Smooth muscle cell (in vitro differentiated cells): Measurements from ENCODE around the gene PHLDB2. TPM values are rescaled to one million over a fixed set of nuclear protein-coding genes. Genes with fewer than 3 reads are reported as not detected.

Experiments
- DNase-seq: peaks from one replicate; lab custom pipeline; 2025; ENCODE audit not compliant: unreplicated experiment; lab: John Stamatoyannopoulos, UW
- H2AFZ ChIP-seq: fragments of 200-600 bp; sonication (generic); 2 replicates; pipeline ENCODE4 v1.6.0; 2016; ENCODE audit warnings: antibody characterized with exemption, low read depth, mild to moderate bottlenecking
- H3F3A ChIP-seq: fragments of 200-600 bp; sonication (generic); 2 replicates; pipeline ENCODE4 v1.6.0; 2017; ENCODE audit warnings: antibody characterized with exemption, low read depth
- H3K27ac ChIP-seq: fragments of 200-600 bp; sonication (generic); 2 replicates; pipeline ENCODE4 v1.5.1; 2016; ENCODE audit warnings: low read depth, mild to moderate bottlenecking
- H3K27me3 ChIP-seq: fragments of 200-600 bp; sonication (generic); 2 replicates; pipeline ENCODE4 v1.6.1; 2016; ENCODE audit warnings: low read depth, mild to moderate bottlenecking
- H3K36me3 ChIP-seq: fragments of 200-600 bp; sonication (generic); 2 replicates; pipeline ENCODE4 v1.5.1; 2016; ENCODE audit warnings: low read depth
- H3K4me1 ChIP-seq: fragments of 200-600 bp; sonication (generic); 2 replicates; pipeline ENCODE4 v1.5.1; 2016; ENCODE audit warnings: low read depth
- H3K4me2 ChIP-seq: fragments of 200-600 bp; sonication (generic); 2 replicates; pipeline ENCODE4 v1.6.0; 2016; ENCODE audit warnings: mild to moderate bottlenecking
- H3K4me3 ChIP-seq: fragments of 200-600 bp; sonication (generic); 2 replicates; pipeline ENCODE4 v1.5.1; 2016; ENCODE audit warnings: mild to moderate bottlenecking
- H3K79me2 ChIP-seq: fragments of 200-600 bp; sonication (generic); 2 replicates; pipeline ENCODE4 v1.6.0; 2016; ENCODE audit warnings: low read depth, mild to moderate bottlenecking
- H3K9ac ChIP-seq: fragments of 200-600 bp; sonication (generic); 2 replicates; pipeline ENCODE4 v1.6.0; 2016; ENCODE audit warnings: low read depth
- H3K9me3 ChIP-seq: fragments of 200-600 bp; sonication (generic); replicated peaks from 2 replicates; pipeline ENCODE4 v1.5.1; 2016; ENCODE audit warnings: low read depth
- H4K20me1 ChIP-seq: fragments of 200-600 bp; sonication (generic); 2 replicates; pipeline ENCODE4 v1.6.0; 2016; ENCODE audit warnings: low read depth
- WGBS: methylation state at CpG from one replicate; pipeline ENCODE4 v1.1.7; 2016; ENCODE audit warnings: low lambda C conversion rate; 5-methylcytosine and 5-hydroxymethylcytosine counted together
- polyA plus RNA-seq: library from polyadenylated mRNA; unstranded; fragments of >200 nt; fragmentation: Nextera tagmentation; extraction: Ambion mirVana; gene quantifications from 2 replicates; pipeline ENCODE4 v1.2.1, GENCODE V29; 2016
- total RNA-seq: library from RNA; depleted of rRNA; stranded (reverse); fragments of >200 nt; gene quantifications from 2 replicates; pipeline ENCODE4 v1.2.3, GENCODE V29; 2014
- TF ChIP-seq, protein P1 (sequence below): fragments of 200-600 bp; sonication (generic); IDR thresholded peaks from 2 replicates; pipeline ENCODE4 v1.5.1; 2017; ENCODE audit warnings: borderline replicate concordance, mild to moderate bottlenecking, antibody characterized with exemption; ENCODE audit not compliant: insufficient read depth, poor library complexity, severe bottlenecking

Gene PHLDB2
- total and polyA plus RNA-seq, 2 experiments from 2014 or later = 40.5 to 79.7 TPM

DNA sequence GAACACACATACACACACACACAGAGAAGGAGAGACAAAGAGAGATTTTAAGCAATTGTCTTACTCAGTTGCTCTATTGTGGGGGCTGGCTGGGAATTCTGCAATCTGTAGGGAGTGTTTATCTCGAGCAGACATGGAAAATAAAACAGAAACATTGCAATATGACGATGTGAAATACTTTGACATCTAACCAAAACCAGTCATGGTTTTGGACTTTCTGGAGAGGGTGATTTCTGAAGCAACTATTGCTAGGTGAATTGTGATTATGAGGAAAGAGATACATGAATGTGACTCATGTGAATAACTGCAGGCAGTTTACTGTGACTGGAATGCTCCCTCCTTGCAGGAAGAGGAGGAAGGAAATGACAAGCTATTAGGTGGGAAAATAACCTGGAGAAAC, 12.3 kb upstream of the PHLDB2 start:
- H3K4me1 ChIP-seq = peaks cover 6% of the 10 kb centered on the region
- TF ChIP-seq, protein P1, sequence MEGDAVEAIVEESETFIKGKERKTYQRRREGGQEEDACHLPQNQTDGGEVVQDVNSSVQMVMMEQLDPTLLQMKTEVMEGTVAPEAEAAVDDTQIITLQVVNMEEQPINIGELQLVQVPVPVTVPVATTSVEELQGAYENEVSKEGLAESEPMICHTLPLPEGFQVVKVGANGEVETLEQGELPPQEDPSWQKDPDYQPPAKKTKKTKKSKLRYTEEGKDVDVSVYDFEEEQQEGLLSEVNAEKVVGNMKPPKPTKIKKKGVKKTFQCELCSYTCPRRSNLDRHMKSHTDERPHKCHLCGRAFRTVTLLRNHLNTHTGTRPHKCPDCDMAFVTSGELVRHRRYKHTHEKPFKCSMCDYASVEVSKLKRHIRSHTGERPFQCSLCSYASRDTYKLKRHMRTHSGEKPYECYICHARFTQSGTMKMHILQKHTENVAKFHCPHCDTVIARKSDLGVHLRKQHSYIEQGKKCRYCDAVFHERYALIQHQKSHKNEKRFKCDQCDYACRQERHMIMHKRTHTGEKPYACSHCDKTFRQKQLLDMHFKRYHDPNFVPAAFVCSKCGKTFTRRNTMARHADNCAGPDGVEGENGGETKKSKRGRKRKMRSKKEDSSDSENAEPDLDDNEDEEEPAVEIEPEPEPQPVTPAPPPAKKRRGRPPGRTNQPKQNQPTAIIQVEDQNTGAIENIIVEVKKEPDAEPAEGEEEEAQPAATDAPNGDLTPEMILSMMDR = no peak
- peak overlapping the region; percentile 15 for H3K4me2 ChIP-seq
- H3K4me3 ChIP-seq = no peak overlapping the region
- H3K27ac ChIP-seq = peak overlapping the region; percentile 70
- H3K36me3 ChIP-seq = no peaks in the 10 kb centered on the region
- 16% methylated on average over 2 of the region's 2 CpGs for WGBS
- DNase-seq = no peak
- H2AFZ ChIP-seq = no peak overlapping the region
- H3K27me3 ChIP-seq = no peaks in the 10 kb centered on the region
- no peak overlapping the region for H3K9ac ChIP-seq
- H4K20me1 ChIP-seq = no peaks in the 10 kb centered on the region
- H3K79me2 ChIP-seq = no peaks in the 10 kb centered on the region
- peaks cover 15% of the 10 kb centered on the region for H3F3A ChIP-seq
- no peaks in the 10 kb centered on the region for H3K9me3 ChIP-seq

DNA sequence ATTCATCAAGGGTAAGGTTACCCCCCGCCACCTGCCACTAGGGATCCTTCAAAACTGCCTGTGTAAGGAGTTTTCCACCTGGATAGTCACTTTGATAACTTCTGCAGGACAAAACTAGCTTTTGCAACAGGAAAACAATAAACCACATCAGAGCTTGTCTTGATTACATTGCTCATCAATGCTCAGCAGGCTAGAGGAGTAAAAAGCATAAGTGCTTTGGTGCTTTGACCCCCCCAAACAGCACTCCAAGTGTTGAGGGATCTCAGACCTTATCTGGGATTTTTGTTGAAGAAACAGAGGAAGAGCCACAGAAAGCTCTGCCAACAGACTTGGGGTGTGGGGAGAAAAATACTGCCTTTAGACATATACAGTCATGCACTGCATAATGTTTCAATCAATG, 10.8 kb upstream of the PHLDB2 start:
- Histone ChIP-seq H3K9me3 (no peaks in the 10 kb centered on the region), H3K4me1 (peaks cover 16% of the 10 kb centered on the region)
- WGBS = 100% methylated on average over 1 of the region's 1 CpG

DNA sequence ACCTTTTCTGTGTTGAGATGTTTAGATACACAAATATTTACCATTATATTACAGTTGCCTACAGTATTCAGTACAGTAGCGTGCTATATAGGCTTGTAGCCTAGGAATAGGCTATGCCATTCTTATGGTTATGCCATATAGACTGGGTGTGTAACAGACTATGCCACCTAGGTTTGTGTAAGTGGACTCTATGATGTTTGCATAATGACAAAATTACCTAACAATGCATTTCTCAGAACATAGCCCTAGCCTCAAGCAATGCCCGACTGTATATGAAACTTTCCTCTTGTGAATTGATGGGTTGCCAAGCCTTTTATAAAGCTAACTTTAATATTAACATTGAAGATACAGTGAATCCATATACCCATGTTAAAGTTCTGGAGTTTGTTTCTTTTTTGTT, 10.3 kb upstream of the PHLDB2 start:
- Histone ChIP-seq H3K27ac (no peak overlapping the region), H2AFZ (no peak overlapping the region), H3K4me2 (no peak overlapping the region), H3K79me2 (no peaks in the 10 kb centered on the region), H3K9me3 (no peaks in the 10 kb centered on the region), H3F3A (peaks cover 18% of the 10 kb centered on the region), H4K20me1 (no peaks in the 10 kb centered on the region), H3K36me3 (no peaks in the 10 kb centered on the region), H3K4me3 (no peak overlapping the region), H3K9ac (no peak overlapping the region), H3K4me1 (peaks cover 16% of the 10 kb centered on the region), H3K27me3 (no peaks in the 10 kb centered on the region)
- TF ChIP-seq, protein P1 = no peak
- no peak for DNase-seq
- 48% methylated on average over 2 of the region's 2 CpGs for WGBS

More for the DNA sequence above, 10.8 kb upstream of the PHLDB2 start:
- Histone ChIP-seq H3F3A (peaks cover 18% of the 10 kb centered on the region), H3K9ac (no peak overlapping the region), H3K27ac (no peak overlapping the region), H3K27me3 (no peaks in the 10 kb centered on the region), H3K36me3 (no peaks in the 10 kb centered on the region), H3K4me3 (no peak overlapping the region), H2AFZ (no peak overlapping the region), H4K20me1 (no peaks in the 10 kb centered on the region), H3K4me2 (no peak overlapping the region), H3K79me2 (no peaks in the 10 kb centered on the region)
- TF ChIP-seq, protein P1 = no peak
- DNase-seq = no peak

DNA sequence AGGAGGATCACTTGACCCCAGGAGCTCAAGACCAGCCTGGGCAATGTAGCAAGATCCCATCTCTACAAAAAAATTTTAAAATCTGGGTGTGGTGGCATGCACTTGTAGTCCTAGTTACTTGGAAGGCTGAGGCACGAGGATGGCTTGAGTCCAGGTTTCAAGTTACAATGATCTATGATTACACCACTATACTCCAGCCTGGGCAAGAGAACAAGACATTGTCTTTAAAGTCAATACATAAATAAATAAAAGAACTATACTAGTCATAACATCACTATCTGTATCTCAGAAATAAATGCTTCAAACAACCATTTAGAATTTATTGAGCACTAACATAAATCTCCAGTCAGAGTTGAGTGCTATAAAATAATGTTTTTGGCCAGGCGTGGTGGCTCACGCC, 8.5 kb upstream of the PHLDB2 start:
- H3K27me3 ChIP-seq = no peaks in the 10 kb centered on the region
- H3K9ac ChIP-seq = no peak overlapping the region
- DNase-seq = no peak
- H3K27ac ChIP-seq = peak overlapping the region; percentile 82
- peaks cover 18% of the 10 kb centered on the region for H3F3A ChIP-seq
- TF ChIP-seq, protein P1 = no peak
- H3K4me2 ChIP-seq = no peak overlapping the region
- no peaks in the 10 kb centered on the region for H3K9me3 ChIP-seq
- no peaks in the 10 kb centered on the region for H4K20me1 ChIP-seq
- no peak overlapping the region for H3K4me3 ChIP-seq
- H3K79me2 ChIP-seq = no peaks in the 10 kb centered on the region
- H3K36me3 ChIP-seq = no peaks in the 10 kb centered on the region
- no peak overlapping the region for H2AFZ ChIP-seq
- 91% methylated on average over 3 of the region's 3 CpGs for WGBS
- peaks cover 16% of the 10 kb centered on the region for H3K4me1 ChIP-seq
